Measurements from ENCODE around the gene ADAMTSL3.
"Not testable (repeated sequence)": the region's sequence is repeated elsewhere in the genome, so short reads cannot be mapped to it uniquely, and the experiment has no call there.

The ADAMTSL3 gene

DNA sequence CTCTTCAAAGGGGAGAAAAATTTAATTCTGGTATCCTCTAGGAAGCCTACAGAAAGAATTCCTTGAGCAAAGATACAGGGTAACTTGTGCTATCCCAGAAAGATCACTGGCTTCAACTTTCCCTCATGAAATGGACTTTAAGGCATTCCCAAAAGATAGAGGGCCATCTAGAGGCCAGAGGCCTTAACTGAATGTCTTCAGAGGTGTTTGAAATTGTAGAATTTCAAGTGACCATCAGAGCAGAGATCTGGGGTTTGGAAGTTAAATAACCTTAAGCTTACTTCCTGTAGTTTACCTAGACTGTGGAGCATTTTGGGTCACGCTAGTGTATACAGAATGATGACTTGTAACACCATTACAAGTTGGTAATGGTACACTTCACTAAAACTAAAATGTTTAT is 400.6 kb downstream of the ADAMTSL3 start:
- not testable (repeated sequence) for DNase-seq

GRCh38 chr15:84057714-84058331 is 403.9 kb downstream of the ADAMTSL3 start:
- DNase-seq = no peak

DNA sequence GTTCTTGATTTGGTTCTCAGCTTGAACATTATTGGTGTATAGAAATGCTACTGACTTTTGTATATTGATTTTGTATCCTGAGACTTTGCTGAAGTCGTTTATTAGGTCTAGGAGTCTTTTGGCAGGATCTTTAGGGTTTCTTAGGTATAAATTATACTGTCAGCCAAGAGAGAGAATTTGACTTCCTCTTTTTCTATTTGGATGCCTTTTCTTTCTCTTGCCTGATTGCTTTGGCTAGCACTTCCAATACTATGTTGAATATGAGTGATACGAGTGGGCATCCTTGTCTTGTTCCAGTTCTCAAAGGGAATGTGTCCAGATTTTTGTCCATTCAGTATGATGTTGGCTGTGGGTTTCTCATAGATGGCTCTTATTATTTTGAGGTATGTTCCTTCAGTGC is 409.8 kb downstream of the ADAMTSL3 start:
- DNase-seq = not testable (repeated sequence)

DNA sequence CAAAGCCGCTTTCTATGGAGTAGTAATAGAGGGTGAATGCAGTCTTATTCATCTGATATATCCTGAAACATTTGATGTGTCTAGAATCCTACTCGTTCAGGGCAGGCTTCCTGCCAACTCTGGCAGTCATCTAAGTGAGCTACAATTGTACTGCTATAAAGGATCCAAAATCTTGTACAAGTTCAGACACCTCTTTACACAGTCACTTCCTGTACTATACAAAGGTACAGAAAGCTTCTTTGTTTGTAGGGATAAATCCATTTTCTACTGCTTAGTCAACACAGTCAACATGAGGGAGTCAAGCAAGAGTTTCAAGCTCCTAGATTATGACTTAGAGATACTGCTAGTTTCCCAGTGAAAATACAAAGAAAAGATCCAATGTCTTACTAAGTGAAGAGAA is 414.8 kb downstream of the ADAMTSL3 start:
- not testable (repeated sequence) for DNase-seq

DNA sequence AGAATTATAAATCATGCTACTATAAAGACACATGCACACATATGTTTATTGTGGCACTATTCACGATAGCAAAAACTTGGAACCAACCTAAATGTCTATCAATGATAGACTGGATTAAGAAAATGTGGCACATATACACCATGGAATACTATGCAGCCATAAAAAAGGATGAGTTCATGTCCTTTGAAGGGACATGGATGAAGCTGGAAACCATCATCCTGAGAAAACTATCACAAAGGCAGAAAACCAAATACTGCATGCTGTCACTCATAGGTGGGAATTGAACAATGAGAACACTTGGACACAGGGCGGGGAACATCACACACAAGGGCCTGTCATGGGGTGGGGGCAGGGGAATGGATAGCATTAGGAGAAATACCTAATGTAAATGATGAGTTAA is 424.1 kb downstream of the ADAMTSL3 start:
- DNase-seq = not testable (repeated sequence)

GRCh38 chr15:84079325-84079884 is 425.5 kb downstream of the ADAMTSL3 start:
- DNase-seq = not testable (repeated sequence)

- DNase-seq = peak; percentile 5 to 6
Measured at GRCh38 chr15:84079885-84080777, 426.2 kb downstream of the ADAMTSL3 start.

GRCh38 chr15:84080778-84081084 is 426.8 kb downstream of the ADAMTSL3 start:
- not testable (repeated sequence) for DNase-seq

DNA sequence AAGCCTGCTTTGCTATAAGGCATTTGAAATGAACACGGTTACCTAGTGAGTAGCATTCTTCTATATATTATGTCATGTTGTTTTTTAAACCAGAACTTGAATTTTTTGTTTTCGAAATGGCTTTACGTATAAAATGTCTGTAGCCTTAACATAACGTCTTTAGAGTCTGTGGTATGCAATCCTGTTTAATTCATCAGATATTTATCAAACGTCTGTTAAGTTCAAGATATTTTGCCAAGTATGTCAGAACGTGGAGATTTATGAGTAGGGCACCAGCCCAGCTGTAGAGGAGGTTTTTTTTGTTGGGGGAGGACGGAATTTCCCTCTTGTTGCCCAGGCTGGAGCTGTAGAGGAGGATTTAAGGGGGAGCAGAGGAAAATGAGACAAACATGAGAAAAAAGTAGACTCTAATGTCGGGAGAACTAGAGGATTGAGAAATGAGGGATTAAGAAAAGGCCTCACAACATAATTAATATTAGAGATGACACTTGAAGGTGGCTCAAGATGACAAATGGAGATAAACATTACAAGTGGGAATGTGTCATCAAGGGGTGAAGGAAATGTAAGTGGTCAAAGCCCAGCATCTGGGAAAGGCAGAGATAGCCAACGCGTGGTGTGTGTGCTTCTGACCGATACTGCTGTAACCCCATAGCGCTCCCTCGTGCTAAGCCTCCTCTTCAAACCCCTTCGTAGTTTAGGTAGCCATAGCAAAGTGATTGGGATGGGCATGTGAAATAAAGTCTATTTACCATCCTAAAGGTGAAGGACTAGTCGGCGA is 427.7 kb downstream of the ADAMTSL3 start:
- no peak for DNase-seq

DNA sequence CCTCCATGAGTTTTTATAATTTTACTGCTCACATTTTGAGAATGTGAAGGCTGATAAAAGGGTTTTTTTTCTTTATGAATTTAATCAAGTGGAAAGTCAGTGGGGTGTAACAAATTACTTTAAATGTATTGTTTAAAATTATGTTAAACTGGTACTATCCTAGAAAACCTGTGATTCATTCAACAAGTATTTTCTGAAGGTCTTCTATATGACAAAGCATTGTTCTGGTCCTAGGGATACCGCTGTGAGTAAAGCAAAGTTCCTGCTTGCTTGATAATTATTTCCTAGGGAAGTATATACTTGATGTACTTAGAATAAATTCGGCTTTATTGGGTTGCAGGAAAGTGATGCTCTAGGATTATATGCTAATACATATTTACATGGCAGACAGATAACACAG is 428.8 kb downstream of the ADAMTSL3 start:
- DNase-seq = no peak

GRCh38 chr15:84086071-84086470 is 432.1 kb downstream of the ADAMTSL3 start:
- not testable (repeated sequence) for DNase-seq
